Skeletal muscle tissue (tissue), 4 donors: ENCODE data around the gene MGST3. TPM values are rescaled to one million over a fixed set of nuclear protein-coding genes. Genes with fewer than 3 reads are reported as not detected.
"Not testable (repeated sequence)": the region's sequence is repeated elsewhere in the genome, so short reads cannot be mapped to it uniquely, and the experiment has no call there.

Source experiments
- H3K27ac ChIP-seq: one replicate; pipeline ENCODE4 v1.7.0; 2013; ENCODE audit warnings: mild to moderate bottlenecking, low read depth, low read length, inconsistent platforms
- H3K27me3 ChIP-seq, 3 donors: one replicate each; pipeline ENCODE4 v1.7.0; 2013; ENCODE audit warnings: low read length in 3 of 3; ENCODE audit not compliant: control insufficient read depth in 3 of 3, insufficient read depth in 3 of 3
- H3K36me3 ChIP-seq, 3 donors: one replicate each; pipeline ENCODE4 v1.7.0; 2013; ENCODE audit warnings: low read length in 3 of 3; ENCODE audit not compliant: control insufficient read depth in 3 of 3, insufficient read depth in 3 of 3
- H3K4me1 ChIP-seq, 3 donors: one replicate each; pipeline ENCODE4 v1.7.0; 2013; ENCODE audit warnings: low read length in 3 of 3, mild to moderate bottlenecking in 3 of 3; ENCODE audit not compliant: control insufficient read depth in 3 of 3, insufficient read depth in 3 of 3
- H3K4me3 ChIP-seq, 3 donors: one replicate each; pipeline ENCODE4 v1.7.0; 2013; ENCODE audit warnings: low read length in 3 of 3
- H3K9ac ChIP-seq, 3 donors: one replicate each; pipeline ENCODE4 v1.7.0; 2013; ENCODE audit warnings: low read length in 3 of 3, mild to moderate bottlenecking in 3 of 3, moderate library complexity in 2 of 3, low read depth in 1 of 3
- H3K9me3 ChIP-seq, 3 donors: one replicate each; pipeline ENCODE4 v1.7.0; 2013; ENCODE audit warnings: low read length in 3 of 3; ENCODE audit not compliant: control insufficient read depth in 3 of 3
- total RNA-seq: library from RNA; depleted of rRNA; stranded (reverse); fragments of >200 nt; gene quantifications from one replicate; pipeline ENCODE4 v1.2.3, GENCODE V29; 2014
- donor health status: Osteomylitis.

MGST3 gene
- total RNA-seq, 1 donor from 2014 or later = 170 TPM

- H3K27ac ChIP-seq = no peak overlapping the region
- H3K27me3 ChIP-seq = no peaks in the 10 kb centered on the region
- no peak overlapping the region for H3K4me3 ChIP-seq
- H3K9me3 ChIP-seq = no peaks in the 10 kb centered on the region
- H3K4me1 ChIP-seq = peaks cover 38 to 65% (median 39%) of the 10 kb centered on the region in 3 donors
- H3K36me3 ChIP-seq = peaks cover 0 to 6% (median 3%) of the 10 kb centered on the region in 3 donors
- no peak overlapping the region for H3K9ac ChIP-seq
Measured at GRCh38 chr1:165635823-165636222, 4.8 kb downstream of the MGST3 start.

GRCh38 chr1:165637427-165637826, 6.4 kb downstream of the MGST3 start:
- Histone ChIP-seq H3K27me3 (no peaks in the 10 kb centered on the region), H3K4me1 (peaks cover 52 to 75% (median 53%) of the 10 kb centered on the region in 3 donors), H3K4me3 (no peak overlapping the region), H3K9ac (peak overlapping the region in 1 of 3 donors; percentile 35), H3K27ac (peak overlapping the region; percentile 37), H3K9me3 (no peaks in the 10 kb centered on the region), H3K36me3 (peaks cover 0 to 6% (median 3%) of the 10 kb centered on the region in 3 donors)

- not testable (repeated sequence) for H3K27me3 ChIP-seq, H3K9ac ChIP-seq, H3K4me3 ChIP-seq, H3K36me3 ChIP-seq, H3K9me3 ChIP-seq
- peaks cover 49 to 74% (median 56%) of the 10 kb centered on the region in 3 donors for H3K4me1 ChIP-seq
- H3K27ac ChIP-seq = peak overlapping the region; percentile 37
Measured at GRCh38 chr1:165638211-165638610, 7.2 kb downstream of the MGST3 start.

GRCh38 chr1:165639821-165640623, 9.0 kb downstream of the MGST3 start:
- no peak overlapping the region for H3K9ac ChIP-seq
- H3K27ac ChIP-seq = no peak overlapping the region

GRCh38 chr1:165641231-165641987, 10.4 kb downstream of the MGST3 start:
- Histone ChIP-seq H3K27ac (no peak overlapping the region), H3K9me3 (no peaks in the 10 kb centered on the region), H3K4me1 (peaks cover 32 to 63% (median 47%) of the 10 kb centered on the region in 3 donors), H3K4me3 (no peak overlapping the region), H3K9ac (peak overlapping the region in 1 of 3 donors; percentile 27), H3K27me3 (no peaks in the 10 kb centered on the region), H3K36me3 (peaks cover 0 to 7% (median 3%) of the 10 kb centered on the region in 3 donors)

More at GRCh38 chr1:165639821-165640623, 9.0 kb downstream of the MGST3 start:
- Histone ChIP-seq H3K9me3 (no peaks in the 10 kb centered on the region), H3K4me1 (peaks cover 37 to 61% (median 45%) of the 10 kb centered on the region in 3 donors), H3K36me3 (peaks cover 0 to 7% (median 3%) of the 10 kb centered on the region in 3 donors), H3K4me3 (no peak overlapping the region), H3K27me3 (no peaks in the 10 kb centered on the region)

- Histone ChIP-seq H3K9ac (no peak overlapping the region), H3K4me1 (peaks cover 28 to 58% (median 39%) of the 10 kb centered on the region in 3 donors), H3K36me3 (peaks cover 5 to 8% (median 7%) of the 10 kb centered on the region in 3 donors), H3K27ac (no peak overlapping the region), H3K27me3 (no peaks in the 10 kb centered on the region), H3K4me3 (no peak overlapping the region), H3K9me3 (no peaks in the 10 kb centered on the region)
Measured at GRCh38 chr1:165644064-165644735, 13.2 kb downstream of the MGST3 start.

GRCh38 chr1:165645654-165646366, 14.8 kb downstream of the MGST3 start:
- Histone ChIP-seq H3K27me3 (no peaks in the 10 kb centered on the region), H3K4me1 (peaks cover 25 to 54% (median 40%) of the 10 kb centered on the region in 3 donors), H3K27ac (no peak overlapping the region), H3K36me3 (peaks cover 10 to 13% (median 11%) of the 10 kb centered on the region in 3 donors), H3K9ac (no peak overlapping the region), H3K9me3 (no peaks in the 10 kb centered on the region), H3K4me3 (no peak overlapping the region)

- Histone ChIP-seq H3K4me1 (peaks cover 11 to 40% (median 26%) of the 10 kb centered on the region in 3 donors), H3K36me3 (peaks cover 19 to 25% (median 23%) of the 10 kb centered on the region in 3 donors), H3K27me3 (no peaks in the 10 kb centered on the region), H3K4me3 (no peak overlapping the region), H3K9ac (no peak overlapping the region), H3K9me3 (no peaks in the 10 kb centered on the region), H3K27ac (no peak overlapping the region)
Measured at GRCh38 chr1:165647517-165647916, 16.5 kb downstream of the MGST3 start.

- no peak overlapping the region for H3K4me3 ChIP-seq
- no peaks in the 10 kb centered on the region for H3K9me3 ChIP-seq
- no peaks in the 10 kb centered on the region for H3K27me3 ChIP-seq
- peaks cover 9 to 38% (median 23%) of the 10 kb centered on the region in 3 donors for H3K4me1 ChIP-seq
- H3K36me3 ChIP-seq = peaks cover 20 to 29% (median 28%) of the 10 kb centered on the region in 3 donors
- H3K27ac ChIP-seq = no peak overlapping the region
- no peak overlapping the region for H3K9ac ChIP-seq
Measured at GRCh38 chr1:165647970-165648369, 16.9 kb downstream of the MGST3 start.
